HG02885 (cell line): ENCODE measurements around the gene TNKS1BP1.
"Not testable (repeated sequence)": the region's sequence is repeated elsewhere in the genome, so short reads cannot be mapped to it uniquely, and the experiment has no call there.

Experiments
- ATAC-seq: cut with Tn5 transposase; IDR thresholded peaks from one replicate; pipeline ENCODE4 v1.9.1; 2021; ENCODE audit warnings: mild to moderate bottlenecking; ENCODE audit not compliant: unreplicated experiment, poor library complexity

Gene TNKS1BP1

GRCh38 chr11:57357310-57357709, 32.6 kb upstream of the TNKS1BP1 start:
- no peak for ATAC-seq

- no peak for ATAC-seq
Observed at GRCh38 chr11:57356268-57356667, 31.5 kb upstream of the TNKS1BP1 start.

GRCh38 chr11:57354699-57355098, 29.9 kb upstream of the TNKS1BP1 start:
- no peak for ATAC-seq

- no peak for ATAC-seq
Observed at GRCh38 chr11:57353852-57354251, 29.1 kb upstream of the TNKS1BP1 start.

GRCh38 chr11:57353446-57353845, 28.7 kb upstream of the TNKS1BP1 start:
- no peak for ATAC-seq

GRCh38 chr11:57353036-57353435, 28.3 kb upstream of the TNKS1BP1 start:
- ATAC-seq: no peak

GRCh38 chr11:57349491-57350274, 24.9 kb upstream of the TNKS1BP1 start:
- no peak for ATAC-seq

GRCh38 chr11:57348636-57349313, 24.0 kb upstream of the TNKS1BP1 start:
- ATAC-seq: no peak

GRCh38 chr11:57348052-57348451, 23.3 kb upstream of the TNKS1BP1 start:
- ATAC-seq: no peak

GRCh38 chr11:57347336-57347735, 22.6 kb upstream of the TNKS1BP1 start:
- no peak for ATAC-seq

GRCh38 chr11:57345555-57346211, 20.9 kb upstream of the TNKS1BP1 start:
- ATAC-seq: peak; percentile 88

GRCh38 chr11:57344826-57345225, 20.1 kb upstream of the TNKS1BP1 start:
- ATAC-seq: no peak

GRCh38 chr11:57343825-57344224, 19.1 kb upstream of the TNKS1BP1 start:
- ATAC-seq: no peak

- no peak for ATAC-seq
Observed at GRCh38 chr11:57342702-57343101, 17.9 kb upstream of the TNKS1BP1 start.

GRCh38 chr11:57341250-57341808, 16.6 kb upstream of the TNKS1BP1 start:
- ATAC-seq: no peak

GRCh38 chr11:57340039-57340615, 15.4 kb upstream of the TNKS1BP1 start:
- no peak for ATAC-seq

GRCh38 chr11:57339328-57339727, 14.6 kb upstream of the TNKS1BP1 start:
- no peak for ATAC-seq

GRCh38 chr11:57338142-57338541, 13.4 kb upstream of the TNKS1BP1 start, which contains the start of gene P2RX3:
P2RX3 (plus strand) TSS chr11:57338352; CDS start chr11:57338551, 199 bp downstream.
- ATAC-seq: no peak

GRCh38 chr11:57336856-57337255, 12.1 kb upstream of the TNKS1BP1 start:
- not testable (repeated sequence) for ATAC-seq

GRCh38 chr11:57336111-57336666, 11.4 kb upstream of the TNKS1BP1 start:
- ATAC-seq: no peak
